Measurements from ENCODE around the gene OR4D1. TPM values are rescaled to one million over a fixed set of nuclear protein-coding genes. Genes with fewer than 3 reads are reported as not detected.

The OR4D1 gene
- total RNA-seq, 4 donors from 2014 or later = not detected

DNA sequence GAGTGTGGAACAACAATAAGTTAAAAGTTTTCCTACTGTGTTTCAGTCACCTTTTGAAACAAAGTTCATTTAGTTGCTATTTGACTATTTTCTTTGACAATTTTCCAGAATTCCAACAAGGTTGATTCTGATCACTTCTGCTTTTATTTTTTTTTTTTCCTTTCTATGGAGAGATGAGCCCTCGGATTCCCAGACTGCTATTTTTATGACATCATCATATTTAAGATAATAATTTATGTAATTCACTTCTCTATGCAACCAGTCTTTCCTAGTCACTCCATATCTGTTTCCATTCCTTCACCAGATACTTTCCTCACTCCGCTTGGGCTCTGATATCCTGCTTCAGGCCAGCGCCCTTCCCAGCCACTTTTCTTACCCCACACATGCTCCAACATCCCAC lies 26.7 kb downstream of the OR4D1 start:
- TF ChIP-seq, protein P1, sequence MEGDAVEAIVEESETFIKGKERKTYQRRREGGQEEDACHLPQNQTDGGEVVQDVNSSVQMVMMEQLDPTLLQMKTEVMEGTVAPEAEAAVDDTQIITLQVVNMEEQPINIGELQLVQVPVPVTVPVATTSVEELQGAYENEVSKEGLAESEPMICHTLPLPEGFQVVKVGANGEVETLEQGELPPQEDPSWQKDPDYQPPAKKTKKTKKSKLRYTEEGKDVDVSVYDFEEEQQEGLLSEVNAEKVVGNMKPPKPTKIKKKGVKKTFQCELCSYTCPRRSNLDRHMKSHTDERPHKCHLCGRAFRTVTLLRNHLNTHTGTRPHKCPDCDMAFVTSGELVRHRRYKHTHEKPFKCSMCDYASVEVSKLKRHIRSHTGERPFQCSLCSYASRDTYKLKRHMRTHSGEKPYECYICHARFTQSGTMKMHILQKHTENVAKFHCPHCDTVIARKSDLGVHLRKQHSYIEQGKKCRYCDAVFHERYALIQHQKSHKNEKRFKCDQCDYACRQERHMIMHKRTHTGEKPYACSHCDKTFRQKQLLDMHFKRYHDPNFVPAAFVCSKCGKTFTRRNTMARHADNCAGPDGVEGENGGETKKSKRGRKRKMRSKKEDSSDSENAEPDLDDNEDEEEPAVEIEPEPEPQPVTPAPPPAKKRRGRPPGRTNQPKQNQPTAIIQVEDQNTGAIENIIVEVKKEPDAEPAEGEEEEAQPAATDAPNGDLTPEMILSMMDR (IDR thresholded peaks at IDR 0.05; ENCODE audit: low read depth) = no peak

DNA sequence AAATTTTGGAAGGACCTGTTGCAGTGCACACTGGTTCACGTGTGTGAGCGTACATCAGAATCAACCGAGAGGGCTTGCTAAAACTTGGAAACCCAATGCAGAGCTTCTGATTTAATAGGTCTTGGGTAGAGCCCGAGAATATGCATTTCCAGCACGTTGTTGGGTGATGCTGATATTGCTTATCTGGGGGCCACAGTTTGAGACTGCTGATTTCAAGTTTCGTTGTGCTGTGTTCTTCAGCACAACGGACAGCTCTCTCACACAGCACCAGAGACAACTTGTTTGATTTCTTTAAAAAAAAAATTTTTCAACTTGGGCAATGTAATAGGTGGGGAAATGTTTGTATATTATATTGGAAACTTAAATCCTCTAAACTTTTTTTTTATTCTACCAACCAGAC lies 28.0 kb downstream of the OR4D1 start:
- TF ChIP-seq, protein P1 (IDR thresholded peaks at IDR 0.05; ENCODE audit: low read depth) = no peak

DNA sequence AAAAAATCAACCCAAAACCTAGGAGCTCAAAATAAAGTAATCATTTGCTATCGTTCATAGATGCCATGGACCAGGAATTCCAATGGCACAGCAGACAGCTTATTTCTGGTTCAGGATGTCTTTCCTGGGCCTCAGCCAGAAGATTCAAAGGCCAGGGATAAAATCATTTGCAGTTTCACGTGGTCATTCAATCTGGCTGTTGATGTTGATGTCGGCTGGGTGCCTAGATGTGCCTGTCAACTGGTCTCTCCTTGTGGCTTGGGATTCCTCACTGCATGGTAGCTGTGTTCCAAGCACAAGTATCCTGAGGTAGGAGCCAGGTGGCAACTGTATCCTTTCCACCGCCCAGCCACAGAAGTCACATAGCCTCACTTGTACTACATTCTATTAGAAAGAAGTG lies 33.6 kb downstream of the OR4D1 start:
- TF ChIP-seq, protein P1 (IDR thresholded peaks at IDR 0.05; ENCODE audit: low read depth) = no peak

DNA sequence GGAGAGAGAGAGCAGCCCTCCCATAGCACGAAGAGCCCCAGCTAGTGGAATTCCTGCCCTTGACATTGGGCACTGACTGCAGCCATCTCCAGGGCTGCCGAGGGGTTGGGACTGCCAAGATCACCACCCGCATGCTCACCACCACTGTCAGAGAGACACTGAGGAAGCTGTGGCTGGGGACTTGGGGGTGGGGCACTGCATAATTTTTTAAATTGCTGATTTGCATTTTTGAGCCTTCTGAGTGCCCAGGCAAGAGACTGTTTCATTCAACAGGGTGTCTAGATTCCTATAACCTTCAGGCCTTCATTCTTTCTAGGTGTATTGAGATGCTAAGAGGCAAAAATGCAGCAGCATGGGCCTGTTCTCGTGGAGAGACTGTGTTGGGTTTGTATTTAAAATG lies 35.3 kb downstream of the OR4D1 start:
- TF ChIP-seq, protein P1 (IDR thresholded peaks at IDR 0.05; ENCODE audit: low read depth) = no peak

DNA sequence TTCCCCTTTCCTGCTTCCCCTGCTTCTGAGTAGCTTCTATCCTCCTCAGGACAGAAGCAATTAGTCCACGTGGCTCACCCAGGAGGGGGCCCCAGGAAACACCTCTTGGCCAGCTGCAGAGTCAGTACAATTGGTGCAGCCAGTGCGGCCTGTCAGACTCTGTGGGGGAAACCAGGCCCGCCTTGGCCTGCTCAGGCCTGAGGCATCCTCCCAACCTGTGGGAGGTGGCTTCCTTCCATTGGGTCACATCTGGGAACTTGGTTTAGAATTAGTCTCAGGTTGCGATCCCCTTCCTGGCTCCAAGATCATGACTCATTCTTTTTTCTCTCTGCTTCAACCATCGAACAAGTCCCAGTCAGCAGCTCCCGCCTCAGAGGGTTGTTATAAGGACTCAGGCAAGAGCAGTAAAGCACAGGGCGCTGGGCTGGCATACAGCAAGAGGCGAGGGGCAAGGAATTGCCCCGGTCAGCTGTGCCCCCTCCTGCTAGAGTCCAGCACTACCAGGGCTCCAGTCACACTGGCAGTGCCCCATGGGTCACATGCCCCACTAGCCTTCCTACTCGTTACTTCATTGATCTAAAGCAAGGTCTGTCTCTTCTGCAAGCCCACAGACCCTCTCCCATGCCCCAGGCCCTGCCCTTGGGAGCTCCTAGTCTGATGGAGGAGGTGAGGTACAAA lies 36.3 kb downstream of the OR4D1 start:
- TF ChIP-seq, protein P1 (IDR thresholded peaks at IDR 0.05; ENCODE audit: low read depth) = no peak

DNA sequence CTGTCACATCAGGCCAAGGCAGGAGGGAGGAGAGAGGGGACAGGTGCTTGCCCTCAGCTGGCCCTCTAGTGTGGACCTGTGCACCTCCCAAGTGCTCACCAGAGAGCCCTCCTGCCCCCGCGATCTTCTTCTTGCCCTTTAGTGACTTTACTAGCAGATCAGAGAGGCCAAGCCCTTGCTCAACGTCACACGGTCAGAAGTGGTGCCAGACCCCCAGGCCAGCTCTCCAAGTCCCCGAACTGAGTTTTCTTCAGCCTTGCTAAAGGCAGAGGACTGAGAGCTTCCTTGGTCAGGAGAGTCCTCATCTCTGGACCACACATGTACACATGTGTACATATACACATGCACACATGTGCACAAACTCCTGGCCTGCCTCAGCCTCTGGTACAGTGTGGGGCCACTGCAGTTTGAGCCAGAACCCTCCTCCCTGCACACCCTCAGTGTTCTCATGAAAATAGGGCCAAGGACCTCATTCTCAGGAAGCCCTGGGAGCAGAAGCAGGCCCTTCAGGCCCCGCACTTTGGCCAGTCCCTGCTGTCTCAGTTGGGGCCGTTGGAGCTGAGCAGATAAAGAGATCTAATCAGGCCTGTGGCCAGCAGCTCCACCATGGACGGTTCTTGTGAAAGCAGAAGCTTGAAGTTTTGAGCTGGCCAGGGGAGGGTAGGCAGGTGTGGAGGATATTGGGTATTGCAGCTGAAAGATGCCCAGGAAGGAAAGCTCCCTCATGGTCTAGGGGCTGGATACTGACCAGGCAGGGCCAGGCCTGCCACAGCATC lies 37.0 kb downstream of the OR4D1 start:
- TF ChIP-seq, protein P1 (IDR thresholded peaks at IDR 0.05; ENCODE audit: low read depth) = no peak

DNA sequence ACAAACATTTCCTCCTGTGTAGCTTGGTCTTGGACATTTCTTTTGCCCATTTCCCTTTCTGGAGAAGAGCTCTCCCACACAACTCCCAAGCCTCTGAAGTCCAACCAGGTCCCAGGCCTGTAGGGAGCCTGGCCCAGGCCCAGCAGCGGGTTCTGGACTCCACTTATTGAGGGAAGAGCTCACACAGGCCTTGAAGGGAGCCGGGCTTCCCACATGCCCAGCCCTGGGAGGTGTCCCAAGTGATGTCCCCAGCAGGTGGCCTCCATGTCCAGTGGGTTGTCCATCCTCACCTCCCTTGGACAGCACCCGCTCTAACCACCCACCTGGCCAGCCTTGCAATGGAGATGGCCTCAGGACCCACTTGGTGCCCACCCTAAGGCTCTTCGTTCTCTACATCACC lies 38.4 kb downstream of the OR4D1 start:
- TF ChIP-seq, protein P1 (IDR thresholded peaks at IDR 0.05; ENCODE audit: low read depth) = no peak

All from subcutaneous adipose tissue (tissue), 4 donors.